C4-2B (cell line): ENCODE data around the gene CD40.
"Not testable (repeated sequence)": the region's sequence is repeated elsewhere in the genome, so short reads cannot be mapped to it uniquely, and the experiment has no call there.

ENCODE experiments used
- CTCF ChIP-seq: fragments of 450-650 bp; conservative IDR thresholded peaks from 2 replicates; pipeline ENCODE4 v1.5.1; 2017; ENCODE audit warnings: mild to moderate bottlenecking
- ZFX ChIP-seq: fragments of 450-650 bp; IDR thresholded peaks from 2 replicates; pipeline ENCODE4 v1.6.1; 2017

GRCh38 chr20:46100444-46100843, 17.7 kb upstream of the CD40 start:
- TF ChIP-seq CTCF, ZFX: not testable (repeated sequence)
